ENCODE measurements around the gene ZNF200.

Gene ZNF200

DNA sequence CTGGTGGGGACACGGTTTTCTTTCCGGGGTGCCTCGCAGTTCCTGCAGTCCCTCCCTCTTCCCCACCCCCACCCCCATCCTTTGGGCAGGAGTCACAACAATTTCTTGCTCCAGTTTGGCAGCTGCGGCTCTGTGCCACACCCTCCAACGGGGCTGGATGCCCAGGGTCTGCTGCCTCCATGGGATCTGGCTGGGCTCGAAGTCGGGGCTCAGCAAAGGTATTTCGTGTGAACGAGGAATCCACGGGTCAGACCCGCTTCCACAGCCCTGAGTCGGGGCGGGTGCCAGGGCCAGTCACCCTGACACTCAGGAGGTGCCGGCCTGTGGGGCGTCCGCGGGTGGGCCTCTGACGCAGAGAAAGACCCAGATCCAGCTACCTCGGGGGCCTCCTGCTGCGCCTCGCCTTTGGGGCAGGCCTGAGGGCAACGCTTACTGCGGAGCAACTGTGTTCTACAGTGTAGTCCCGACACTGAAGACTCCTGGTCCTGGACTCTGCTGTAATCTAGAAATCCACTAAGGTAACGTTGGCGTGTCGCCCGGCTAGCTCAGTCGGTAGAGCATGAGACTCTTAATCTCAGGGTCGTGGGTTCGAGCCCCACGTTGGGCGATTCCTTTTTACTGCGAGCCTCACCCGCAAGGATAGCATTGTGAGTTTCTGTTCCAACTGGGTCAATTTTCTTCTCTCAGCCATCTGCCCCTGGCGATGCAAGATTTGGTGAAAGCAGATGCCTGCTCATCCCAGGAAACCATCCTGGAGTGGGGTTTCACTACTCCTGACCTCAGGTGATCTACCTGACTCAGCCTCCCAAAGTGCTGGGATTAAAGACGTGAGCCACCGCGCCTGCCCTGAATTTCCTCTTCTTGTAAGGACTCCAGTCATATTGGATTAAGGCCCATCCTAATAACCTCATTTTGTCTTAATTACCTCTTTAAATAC, 59.5 kb downstream of the ZNF200 start:
- no peak for DNase-seq (ENCODE audit: low spot score)

DNA sequence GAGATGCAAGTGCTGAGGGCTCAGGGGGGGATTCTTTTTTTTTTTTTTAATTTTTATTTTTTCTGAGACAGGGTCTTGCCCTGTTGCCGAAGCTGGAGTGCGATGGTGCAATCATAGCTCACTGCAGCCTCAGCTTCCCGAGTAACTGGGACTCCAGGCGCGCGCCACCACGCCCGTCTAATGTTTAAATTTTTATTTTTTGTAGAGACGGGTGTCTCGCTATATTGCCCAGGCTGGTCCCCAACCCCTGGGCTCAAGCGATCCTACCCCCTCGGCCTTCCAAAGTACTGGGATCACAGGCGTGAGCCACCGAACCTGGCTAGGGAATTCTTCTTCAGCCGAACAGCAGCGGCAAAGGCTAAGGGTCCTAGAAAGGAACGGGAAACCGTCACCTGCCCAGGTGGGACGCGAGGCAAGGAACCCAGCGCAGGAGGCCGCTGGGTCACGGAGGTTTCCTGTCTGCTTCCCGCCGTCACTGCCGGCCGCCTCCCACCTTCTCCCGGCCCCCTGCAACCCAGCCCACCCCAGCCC, 60.3 kb downstream of the ZNF200 start:
- DNase-seq (ENCODE audit: low spot score): no peak

DNA sequence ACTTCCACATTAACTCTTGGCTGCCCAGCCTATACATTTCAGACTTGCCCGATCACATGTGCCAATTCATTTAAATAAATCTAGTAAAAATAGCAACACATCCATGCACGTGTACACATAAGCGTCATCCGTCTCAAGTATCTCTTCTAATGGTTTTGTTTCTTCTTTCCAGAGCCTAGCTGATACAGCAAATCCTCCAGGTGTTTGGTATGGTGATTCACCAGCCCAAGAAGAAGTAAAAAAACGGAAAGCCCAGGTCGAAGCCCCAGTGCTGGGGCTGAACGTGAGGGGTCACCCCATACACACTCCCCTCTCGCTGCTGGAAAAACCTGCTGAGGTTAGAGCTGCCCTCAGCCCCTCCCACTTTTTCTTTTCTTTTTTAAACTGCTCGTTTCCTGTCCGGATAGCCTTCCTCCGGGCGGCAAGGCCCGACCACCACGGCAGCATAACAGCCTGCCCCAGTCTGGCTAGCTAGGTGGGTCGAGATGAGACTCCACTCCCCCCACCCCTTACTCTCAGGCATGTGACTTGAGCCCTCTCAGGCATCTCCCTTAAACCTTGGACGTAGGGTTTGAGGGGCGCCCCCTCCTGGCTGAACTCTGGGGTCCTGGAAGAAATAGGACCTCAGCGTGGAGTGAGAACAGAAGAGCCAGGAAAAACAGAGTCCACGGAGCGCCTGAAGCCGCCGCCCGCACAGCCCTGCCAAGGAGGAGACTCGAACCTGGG, 60.9 kb downstream of the ZNF200 start:
- DNase-seq (ENCODE audit: low spot score): no peak

All from Ammon's horn (tissue), 1 donor.